Mesenchymal stem cell (in vitro differentiated cells and primary cell): ENCODE measurements around the gene NTSR1.

Source experiments
- DNase-seq: peaks from one replicate; pipeline ENCODE4 v3.0.0-alpha.2; 2013
- H2AFZ ChIP-seq: one replicate; pipeline ENCODE4 v1.6.1; 2013; ENCODE audit warnings: low read depth, mild to moderate bottlenecking, control low read depth, inconsistent platforms, low read length, moderate library complexity
- H2AK5ac ChIP-seq: 2 replicates; pipeline ENCODE4 v1.6.1; 2013; ENCODE audit warnings: low read length, moderate library complexity, mild to moderate bottlenecking, inconsistent platforms; ENCODE audit not compliant: severe bottlenecking
- H2BK120ac ChIP-seq: one replicate; pipeline ENCODE4 v1.6.1; 2013; ENCODE audit warnings: low read depth, mild to moderate bottlenecking, inconsistent platforms, low read length, moderate library complexity
- H2BK12ac ChIP-seq, 2 experiments: one replicate each; pipeline ENCODE4 v1.6.1; 2013; ENCODE audit warnings: inconsistent platforms in 2 of 2, low read length in 2 of 2, mild to moderate bottlenecking in 2 of 2, moderate library complexity in 2 of 2, control low read depth in 1 of 2
- H2BK15ac ChIP-seq: one replicate; pipeline ENCODE4 v1.6.1; 2013; ENCODE audit warnings: mild to moderate bottlenecking, low read depth, inconsistent platforms; ENCODE audit not compliant: poor library complexity, severe bottlenecking
- H2BK5ac ChIP-seq: 2 replicates; pipeline ENCODE4 v1.6.1; 2013; ENCODE audit warnings: low read depth, mild to moderate bottlenecking, low read length, control low read depth, inconsistent platforms; ENCODE audit not compliant: poor library complexity, severe bottlenecking
- H3K14ac ChIP-seq, 2 experiments: one replicate each; pipeline ENCODE4 v1.6.1; 2013; ENCODE audit warnings: inconsistent platforms in 2 of 2, low read length in 2 of 2, control low read depth in 1 of 2, mild to moderate bottlenecking in 1 of 2, moderate library complexity in 1 of 2
- H3K18ac ChIP-seq, 2 experiments: one replicate each; pipeline ENCODE4 v1.6.1; 2013; ENCODE audit warnings: inconsistent platforms in 2 of 2, low read length in 2 of 2, control low read depth in 1 of 2, low read depth in 1 of 2, mild to moderate bottlenecking in 1 of 2
- H3K23ac ChIP-seq, 2 experiments: one replicate each; pipeline ENCODE4 v1.6.1; 2013; ENCODE audit warnings: inconsistent platforms in 2 of 2, low read length in 2 of 2, mild to moderate bottlenecking in 2 of 2, moderate library complexity in 2 of 2, control low read depth in 1 of 2
- H3K27ac ChIP-seq: 2 replicates; pipeline ENCODE4 v1.5.1; 2013; ENCODE audit warnings: mild to moderate bottlenecking, moderate library complexity, low read length, control low read depth, inconsistent platforms; ENCODE audit not compliant: poor library complexity, severe bottlenecking
- H3K27me3 ChIP-seq, 2 experiments: 2 replicates each; pipeline versions ENCODE4 v1.6.1 to v1.7.0; 2013; ENCODE audit warnings: low read length in 2 of 2, mild to moderate bottlenecking in 2 of 2, moderate library complexity in 2 of 2, control low read depth in 1 of 2, inconsistent platforms in 1 of 2; ENCODE audit not compliant: control insufficient read depth in 1 of 2, insufficient read depth in 1 of 2
- H3K36me3 ChIP-seq, 2 experiments: 2 replicates each; pipeline versions ENCODE4 v1.6.1 to v1.7.0; 2013; ENCODE audit warnings: low read length in 2 of 2, control low read depth in 1 of 2, inconsistent platforms in 1 of 2, low read depth in 1 of 2, mild to moderate bottlenecking in 1 of 2; ENCODE audit not compliant: insufficient read depth in 2 of 2, control insufficient read depth in 1 of 2
- H3K4ac ChIP-seq, 2 experiments: one replicate each; pipeline ENCODE4 v1.6.1; 2013; ENCODE audit warnings: inconsistent platforms in 2 of 2, low read length in 2 of 2, mild to moderate bottlenecking in 2 of 2, moderate library complexity in 2 of 2, control low read depth in 1 of 2, low read depth in 1 of 2
- H3K4me1 ChIP-seq: 2 replicates; pipeline ENCODE4 v1.6.1; 2013; ENCODE audit warnings: low read depth, low read length, control low read depth; ENCODE audit not compliant: control insufficient read depth, insufficient read depth
- H3K4me2 ChIP-seq: 2 replicates; pipeline ENCODE4 v1.6.1; 2013; ENCODE audit warnings: low read length, mild to moderate bottlenecking, inconsistent platforms; ENCODE audit not compliant: poor library complexity, severe bottlenecking
- H3K4me3 ChIP-seq, 2 experiments: 2 replicates each; pipeline versions ENCODE4 v1.5.1 to v1.7.0; 2013; ENCODE audit warnings: low read length in 2 of 2, mild to moderate bottlenecking in 2 of 2, control low read depth in 1 of 2, low read depth in 1 of 2; ENCODE audit not compliant: insufficient read depth in 1 of 2
- H3K79me1 ChIP-seq: replicated peaks from 2 replicates; pipeline ENCODE4 v1.6.1; 2013; ENCODE audit warnings: mild to moderate bottlenecking, control low read depth, low read length, inconsistent platforms; ENCODE audit not compliant: poor library complexity, severe bottlenecking
- H3K9ac ChIP-seq: 2 replicates; pipeline ENCODE4 v1.7.0; 2013; ENCODE audit warnings: mild to moderate bottlenecking, low read length, moderate library complexity
- H3K9me3 ChIP-seq: 2 replicates; pipeline ENCODE4 v1.7.0; 2013; ENCODE audit warnings: mild to moderate bottlenecking, low read length; ENCODE audit not compliant: control insufficient read depth
- H4K8ac ChIP-seq: one replicate; pipeline ENCODE4 v1.6.1; 2013; ENCODE audit warnings: inconsistent platforms, mild to moderate bottlenecking, low read length, moderate library complexity
- H4K91ac ChIP-seq: one replicate; pipeline ENCODE4 v1.6.1; 2013; ENCODE audit warnings: mild to moderate bottlenecking, low read length, inconsistent platforms
- WGBS: methylation state at CpG from one replicate; pipeline ENCODE4 v1.1.7; 2013; ENCODE audit warnings: mixed read lengths; 5-methylcytosine and 5-hydroxymethylcytosine counted together

NTSR1 gene

GRCh38 chr20:62728028-62728780, 19.6 kb downstream of the NTSR1 start:
- H3K4me2 ChIP-seq, result no peak overlapping the region
- no peak overlapping the region for H2BK120ac ChIP-seq
- H3K4me1 ChIP-seq, result peaks cover 4% of the 10 kb centered on the region
- H3K18ac ChIP-seq, result no peak overlapping the region
- H2BK12ac ChIP-seq, result no peak overlapping the region
- H3K4me3 ChIP-seq, result no peak overlapping the region
- no peak overlapping the region for H2BK5ac ChIP-seq
- no peak overlapping the region for H3K23ac ChIP-seq
- no peak overlapping the region for H3K14ac ChIP-seq
- H3K36me3 ChIP-seq, result no peaks in the 10 kb centered on the region
- H2AFZ ChIP-seq, result no peak overlapping the region
- DNase-seq, result no peak
- WGBS, result 70% methylated on average over 24 of the region's 26 CpGs
- H3K9ac ChIP-seq, result no peak overlapping the region
- H3K79me1 ChIP-seq, result no peaks in the 10 kb centered on the region
- H2BK15ac ChIP-seq, result no peak overlapping the region
- no peak overlapping the region for H3K27ac ChIP-seq
- peaks cover 47 to 62% of the 10 kb centered on the region in 2 experiments for H3K27me3 ChIP-seq
- H3K9me3 ChIP-seq, result no peaks in the 10 kb centered on the region
- H4K91ac ChIP-seq, result no peak overlapping the region
- no peak overlapping the region for H2AK5ac ChIP-seq
- H4K8ac ChIP-seq, result no peak overlapping the region
- H3K4ac ChIP-seq, result no peak overlapping the region

DNA sequence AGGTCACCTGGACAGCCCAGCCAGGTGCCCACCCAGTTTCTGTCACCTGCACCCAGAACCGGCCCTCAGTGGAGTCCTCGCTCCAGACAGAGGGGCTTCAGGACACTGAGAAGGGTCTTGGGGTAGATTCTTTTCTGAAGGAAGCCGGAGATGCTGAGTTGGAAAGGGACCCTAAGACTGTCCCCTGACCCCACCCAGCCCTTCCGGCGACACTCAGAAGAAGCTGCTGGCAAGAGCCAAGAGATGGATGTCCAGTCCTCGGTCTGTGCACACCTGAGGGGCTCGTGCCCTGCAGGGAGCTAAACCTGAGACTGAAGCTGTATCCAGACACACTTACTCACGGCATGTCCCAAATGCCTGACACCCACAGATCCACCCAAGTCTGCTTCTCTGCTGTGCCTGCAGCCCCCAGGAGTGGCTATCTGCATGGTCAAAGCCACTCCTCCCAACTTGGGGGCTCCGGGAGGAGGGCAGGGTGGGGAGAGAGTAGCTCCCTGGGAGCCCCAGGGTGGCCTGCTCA, 20.2 kb downstream of the NTSR1 start:
- H3K4me3 ChIP-seq, result no peak overlapping the region
- H3K18ac ChIP-seq, result no peak overlapping the region
- no peaks in the 10 kb centered on the region for H3K9me3 ChIP-seq
- no peak overlapping the region for H3K23ac ChIP-seq
- H3K4me1 ChIP-seq, result peaks cover under 1% of the 10 kb centered on the region
- H2AFZ ChIP-seq, result no peak overlapping the region
- DNase-seq, result no peak
- no peaks in the 10 kb centered on the region for H3K79me1 ChIP-seq
- no peak overlapping the region for H2BK12ac ChIP-seq
- no peak overlapping the region for H2BK15ac ChIP-seq
- H3K4me2 ChIP-seq, result no peak overlapping the region
- H4K91ac ChIP-seq, result no peak overlapping the region
- 84% methylated on average over 8 of the region's 9 CpGs for WGBS
- no peaks in the 10 kb centered on the region for H3K36me3 ChIP-seq
- no peak overlapping the region for H3K27ac ChIP-seq
- H2AK5ac ChIP-seq, result no peak overlapping the region
- peaks cover 41 to 61% of the 10 kb centered on the region in 2 experiments for H3K27me3 ChIP-seq
- no peak overlapping the region for H4K8ac ChIP-seq
- no peak overlapping the region for H3K14ac ChIP-seq
- H2BK5ac ChIP-seq, result no peak overlapping the region
- H3K9ac ChIP-seq, result no peak overlapping the region
- no peak overlapping the region for H2BK120ac ChIP-seq
- H3K4ac ChIP-seq, result no peak overlapping the region

GRCh38 chr20:62730481-62730880, 21.8 kb downstream of the NTSR1 start:
- no peak overlapping the region for H2BK15ac ChIP-seq
- H2AK5ac ChIP-seq, result no peak overlapping the region
- H2BK120ac ChIP-seq, result no peak overlapping the region

DNA sequence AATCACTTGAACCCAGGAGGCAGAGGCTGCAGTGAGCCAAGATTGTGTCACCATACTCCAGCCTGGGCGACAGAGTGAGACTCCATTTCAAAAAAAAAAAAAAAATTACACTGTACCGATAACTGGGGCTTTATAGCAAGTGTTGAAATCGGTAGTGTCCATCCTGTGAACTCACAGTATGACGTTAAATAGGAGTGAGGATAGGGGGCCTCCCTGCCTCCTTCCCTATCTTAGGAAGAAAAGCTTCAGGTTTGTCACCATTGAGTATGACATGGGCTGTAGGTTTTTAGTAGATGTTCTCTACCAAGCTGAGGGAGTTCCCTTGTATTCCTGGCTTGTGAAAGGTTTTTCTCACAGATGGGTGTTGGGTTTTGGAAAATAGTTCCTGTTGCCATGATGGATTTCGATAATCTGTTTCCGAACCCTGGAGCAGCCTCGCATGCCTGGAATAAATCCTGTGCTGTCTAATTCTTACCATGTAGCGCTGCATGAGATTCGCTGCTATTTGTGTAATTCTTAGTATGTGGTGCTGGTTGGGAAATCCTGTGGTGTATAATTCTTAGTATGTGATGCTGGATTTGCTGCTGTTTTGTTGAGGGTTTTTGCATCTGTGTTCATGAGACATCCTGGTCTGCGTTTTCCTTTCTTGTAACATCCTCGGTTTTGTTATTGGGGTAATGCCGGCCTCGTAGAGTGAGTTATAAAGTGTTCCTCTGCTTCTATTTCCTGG, 23.6 kb downstream of the NTSR1 start:
- no peak overlapping the region for H4K91ac ChIP-seq
- no peak overlapping the region for H3K4ac ChIP-seq
- peaks cover 11 to 43% of the 10 kb centered on the region in 2 experiments for H3K27me3 ChIP-seq
- H3K4me2 ChIP-seq, result no peak overlapping the region
- no peaks in the 10 kb centered on the region for H3K36me3 ChIP-seq
- H2BK120ac ChIP-seq, result no peak overlapping the region
- H2AK5ac ChIP-seq, result no peak overlapping the region
- DNase-seq, result no peak
- no peak overlapping the region for H2BK5ac ChIP-seq
- H2BK12ac ChIP-seq, result no peak overlapping the region
- H3K23ac ChIP-seq, result no peak overlapping the region
- no peaks in the 10 kb centered on the region for H3K9me3 ChIP-seq
- H3K79me1 ChIP-seq, result no peaks in the 10 kb centered on the region
- peaks cover 2% of the 10 kb centered on the region for H3K4me1 ChIP-seq
- no peak overlapping the region for H3K14ac ChIP-seq
- H3K27ac ChIP-seq, result no peak overlapping the region
- no peak overlapping the region for H3K4me3 ChIP-seq
- WGBS, result 93% methylated on average over 13 of the region's 13 CpGs
- H4K8ac ChIP-seq, result no peak overlapping the region
- no peak overlapping the region for H2AFZ ChIP-seq
- H3K18ac ChIP-seq, result no peak overlapping the region
- H2BK15ac ChIP-seq, result no peak overlapping the region
- no peak overlapping the region for H3K9ac ChIP-seq

More at GRCh38 chr20:62730481-62730880, 21.8 kb downstream of the NTSR1 start:
- no peak overlapping the region for H2BK5ac ChIP-seq
- no peaks in the 10 kb centered on the region for H3K36me3 ChIP-seq
- 90% methylated on average over 11 of the region's 13 CpGs for WGBS
- H3K9me3 ChIP-seq, result no peaks in the 10 kb centered on the region
- H3K18ac ChIP-seq, result no peak overlapping the region
- H3K14ac ChIP-seq, result no peak overlapping the region
- no peak overlapping the region for H2BK12ac ChIP-seq
- no peak for DNase-seq
- no peak overlapping the region for H4K91ac ChIP-seq
- no peak overlapping the region for H3K27ac ChIP-seq
- no peak overlapping the region for H3K23ac ChIP-seq
- H3K79me1 ChIP-seq, result no peaks in the 10 kb centered on the region
- no peak overlapping the region for H3K9ac ChIP-seq
- H2AFZ ChIP-seq, result no peak overlapping the region
- H3K27me3 ChIP-seq, result peaks cover 25 to 52% of the 10 kb centered on the region in 2 experiments
- no peak overlapping the region for H3K4ac ChIP-seq
- no peak overlapping the region for H3K4me2 ChIP-seq
- H3K4me3 ChIP-seq, result no peak overlapping the region
- H4K8ac ChIP-seq, result no peak overlapping the region
- peaks cover under 1% of the 10 kb centered on the region for H3K4me1 ChIP-seq
